ENCODE measurements around the gene ALG10B.

DNA sequence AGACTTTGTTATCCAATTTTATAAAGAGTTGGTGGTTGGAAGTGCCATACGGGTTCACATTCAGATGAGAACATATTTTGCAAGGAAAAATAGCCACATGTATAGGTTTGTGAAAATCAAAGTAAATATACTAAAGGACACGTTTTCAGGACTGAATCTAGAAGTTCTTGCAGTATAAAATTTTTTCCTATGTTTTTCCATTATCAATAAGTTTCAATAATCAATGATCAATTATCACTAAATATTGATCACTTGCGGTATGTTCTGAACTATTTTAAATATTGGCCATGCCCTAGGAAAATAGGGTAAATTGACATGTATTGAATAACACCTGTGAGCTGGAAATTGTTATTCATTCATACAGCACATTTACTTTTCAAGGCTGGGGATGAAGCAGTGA lies 25.9 kb downstream of the ALG10B start:
- TF ChIP-seq POLR2A (IDR thresholded peaks at IDR 0.05), result no peak
- TF ChIP-seq, protein P1, sequence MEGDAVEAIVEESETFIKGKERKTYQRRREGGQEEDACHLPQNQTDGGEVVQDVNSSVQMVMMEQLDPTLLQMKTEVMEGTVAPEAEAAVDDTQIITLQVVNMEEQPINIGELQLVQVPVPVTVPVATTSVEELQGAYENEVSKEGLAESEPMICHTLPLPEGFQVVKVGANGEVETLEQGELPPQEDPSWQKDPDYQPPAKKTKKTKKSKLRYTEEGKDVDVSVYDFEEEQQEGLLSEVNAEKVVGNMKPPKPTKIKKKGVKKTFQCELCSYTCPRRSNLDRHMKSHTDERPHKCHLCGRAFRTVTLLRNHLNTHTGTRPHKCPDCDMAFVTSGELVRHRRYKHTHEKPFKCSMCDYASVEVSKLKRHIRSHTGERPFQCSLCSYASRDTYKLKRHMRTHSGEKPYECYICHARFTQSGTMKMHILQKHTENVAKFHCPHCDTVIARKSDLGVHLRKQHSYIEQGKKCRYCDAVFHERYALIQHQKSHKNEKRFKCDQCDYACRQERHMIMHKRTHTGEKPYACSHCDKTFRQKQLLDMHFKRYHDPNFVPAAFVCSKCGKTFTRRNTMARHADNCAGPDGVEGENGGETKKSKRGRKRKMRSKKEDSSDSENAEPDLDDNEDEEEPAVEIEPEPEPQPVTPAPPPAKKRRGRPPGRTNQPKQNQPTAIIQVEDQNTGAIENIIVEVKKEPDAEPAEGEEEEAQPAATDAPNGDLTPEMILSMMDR (IDR thresholded peaks at IDR 0.05), result no peak

Measured in body of pancreas (tissue), 4 donors.